ENCODE results near the gene KCNJ14. TPM values are rescaled to one million over a fixed set of nuclear protein-coding genes. Genes with fewer than 3 reads are reported as not detected.

KCNJ14 gene
- total and polyA plus RNA-seq, 11 donors: 0.20 to 2.0 (median 0.40) TPM

GRCh38 chr19:48500830-48501493, 45.6 kb downstream of the KCNJ14 start:
- peaks cover 0 to 25% (median 4%) of the 10 kb centered on the region in 12 donors for H3K4me1 ChIP-seq
- no peaks in the 10 kb centered on the region for H3K36me3 ChIP-seq
- intact Hi-C loops (cut with DNase I): no loop called here
- TF ChIP-seq CTCF (IDR thresholded peaks at IDR 0.05): no peak
- TF ChIP-seq POLR2A (IDR thresholded peaks at IDR 0.05): no peak
- ATAC-seq (no peak), DNase-seq (no peak)
- WGBS, 4 donors: 51 to 57% (median 54%) methylated on average over 29 to 32 of the region's 32 CpGs
- peak overlapping the region in 1 of 12 donors; percentile 8 for H3K4me3 ChIP-seq
- H3K27me3 ChIP-seq: peaks cover 13 to 60% (median 39%) of the 10 kb centered on the region in 9 donors
- H3K27ac ChIP-seq: no peak overlapping the region
- H3K9me3 ChIP-seq: no peaks in the 10 kb centered on the region

GRCh38 chr19:48501494-48502349, 46.3 kb downstream of the KCNJ14 start:
- no peak for TF ChIP-seq CTCF (IDR thresholded peaks at IDR 0.05)
- TF ChIP-seq POLR2A (IDR thresholded peaks at IDR 0.05): no peak
- Histone ChIP-seq H3K4me1 (peaks cover 0 to 25% (median 4%) of the 10 kb centered on the region in 12 donors), H3K36me3 (no peaks in the 10 kb centered on the region), H3K9me3 (no peaks in the 10 kb centered on the region), H3K27ac (no peak overlapping the region), H3K4me3 (peak overlapping the region in 1 of 12 donors; percentile 8), H3K27me3 (peaks cover 13 to 60% (median 39%) of the 10 kb centered on the region in 9 donors)
- intact Hi-C loops (cut with DNase I): no loop called here
- WGBS, 4 donors: 2 to 8% (median 6%) methylated on average over 18 to 20 of the region's 20 CpGs
- ATAC-seq (peak in 3 of 4 donors; percentile 38 to 59 (median 53)), DNase-seq (no peak)

- TF ChIP-seq POLR2A (IDR thresholded peaks at IDR 0.05) (no peak), CTCF (IDR thresholded peaks at IDR 0.05) (no peak)
- ATAC-seq (no peak), DNase-seq (no peak)
- no peaks in the 10 kb centered on the region for H3K9me3 ChIP-seq
- peaks cover 0 to 21% (median 4%) of the 10 kb centered on the region in 12 donors for H3K4me1 ChIP-seq
- H3K27ac ChIP-seq: no peak overlapping the region
- no peaks in the 10 kb centered on the region for H3K36me3 ChIP-seq
- 30 to 32% (median 31%) methylated on average over 24 to 27 of the region's 27 CpGs for WGBS, 4 donors
- H3K27me3 ChIP-seq: peaks cover 13 to 53% (median 39%) of the 10 kb centered on the region in 9 donors
- H3K4me3 ChIP-seq: no peak overlapping the region
- intact Hi-C loops (cut with DNase I): no loop called here
Observed at GRCh38 chr19:48502350-48503018, 47.1 kb downstream of the KCNJ14 start.

Data from heart left ventricle (tissue), 16 donors.